Retinal pigment epithelial cell (primary cell): ENCODE data around the gene TCFL5.

ENCODE experiments used
- DNase-seq: peaks from one replicate; pipeline ENCODE4 v3.0.0-alpha.2; 2010; ENCODE audit warnings: low read depth
- H3K4me3 ChIP-seq: 2 replicates; pipeline ENCODE4 v1.5.1; 2011; ENCODE audit warnings: mild to moderate bottlenecking, low read length, control low read depth, moderate library complexity
- CTCF ChIP-seq: conservative IDR thresholded peaks from 2 replicates; pipeline ENCODE4 v1.5.1; 2011; ENCODE audit warnings: low read depth, low read length, control low read depth, inconsistent platforms

The TCFL5 gene

GRCh38 chr20:62895539-62895938 lies 33.9 kb upstream of the TCFL5 start:
- TF ChIP-seq CTCF: no peak
- DNase-seq: no peak
- H3K4me3 ChIP-seq: no peak overlapping the region

- TF ChIP-seq CTCF: no peak
- no peak overlapping the region for H3K4me3 ChIP-seq
- no peak for DNase-seq
Observed at GRCh38 chr20:62894261-62894660, 32.6 kb upstream of the TCFL5 start.

GRCh38 chr20:62893700-62894099 lies 32.1 kb upstream of the TCFL5 start:
- no peak for DNase-seq

GRCh38 chr20:62892348-62893304 lies 31.0 kb upstream of the TCFL5 start:
- TF ChIP-seq CTCF: no peak
- no peak for DNase-seq
- H3K4me3 ChIP-seq: no peak overlapping the region

More at GRCh38 chr20:62893700-62894099, 32.1 kb upstream of the TCFL5 start:
- peak; percentile 31 for TF ChIP-seq CTCF
- no peak overlapping the region for H3K4me3 ChIP-seq

- no peak for DNase-seq
- TF ChIP-seq CTCF: no peak
Observed at GRCh38 chr20:62891111-62891510, 29.5 kb upstream of the TCFL5 start.

GRCh38 chr20:62890444-62890843 lies 28.8 kb upstream of the TCFL5 start:
- TF ChIP-seq CTCF: no peak
- H3K4me3 ChIP-seq: no peak overlapping the region

More at GRCh38 chr20:62891111-62891510, 29.5 kb upstream of the TCFL5 start:
- H3K4me3 ChIP-seq: no peak overlapping the region

GRCh38 chr20:62889871-62890270 lies 28.2 kb upstream of the TCFL5 start:
- TF ChIP-seq CTCF: no peak
- H3K4me3 ChIP-seq: no peak overlapping the region

More at GRCh38 chr20:62890444-62890843, 28.8 kb upstream of the TCFL5 start:
- no peak for DNase-seq

More at GRCh38 chr20:62889871-62890270, 28.2 kb upstream of the TCFL5 start:
- no peak for DNase-seq
